Activated CD8-positive, alpha-beta memory T cell treated with anti-CD3 and anti-CD28 coated beads for 1 hour (primary cell): ENCODE results near the gene TNRC6B.
"Not testable (repeated sequence)": the region's sequence is repeated elsewhere in the genome, so short reads cannot be mapped to it uniquely, and the experiment has no call there.

ENCODE experiments used
- DNase-seq, 2 donors: peaks; one replicate each; pipeline ENCODE4 v3.0.0-alpha.2; 2020; ENCODE audit warnings: low read depth in 1 of 2; ENCODE audit errors: extremely low read depth in 1 of 2

TNRC6B gene, protein sequence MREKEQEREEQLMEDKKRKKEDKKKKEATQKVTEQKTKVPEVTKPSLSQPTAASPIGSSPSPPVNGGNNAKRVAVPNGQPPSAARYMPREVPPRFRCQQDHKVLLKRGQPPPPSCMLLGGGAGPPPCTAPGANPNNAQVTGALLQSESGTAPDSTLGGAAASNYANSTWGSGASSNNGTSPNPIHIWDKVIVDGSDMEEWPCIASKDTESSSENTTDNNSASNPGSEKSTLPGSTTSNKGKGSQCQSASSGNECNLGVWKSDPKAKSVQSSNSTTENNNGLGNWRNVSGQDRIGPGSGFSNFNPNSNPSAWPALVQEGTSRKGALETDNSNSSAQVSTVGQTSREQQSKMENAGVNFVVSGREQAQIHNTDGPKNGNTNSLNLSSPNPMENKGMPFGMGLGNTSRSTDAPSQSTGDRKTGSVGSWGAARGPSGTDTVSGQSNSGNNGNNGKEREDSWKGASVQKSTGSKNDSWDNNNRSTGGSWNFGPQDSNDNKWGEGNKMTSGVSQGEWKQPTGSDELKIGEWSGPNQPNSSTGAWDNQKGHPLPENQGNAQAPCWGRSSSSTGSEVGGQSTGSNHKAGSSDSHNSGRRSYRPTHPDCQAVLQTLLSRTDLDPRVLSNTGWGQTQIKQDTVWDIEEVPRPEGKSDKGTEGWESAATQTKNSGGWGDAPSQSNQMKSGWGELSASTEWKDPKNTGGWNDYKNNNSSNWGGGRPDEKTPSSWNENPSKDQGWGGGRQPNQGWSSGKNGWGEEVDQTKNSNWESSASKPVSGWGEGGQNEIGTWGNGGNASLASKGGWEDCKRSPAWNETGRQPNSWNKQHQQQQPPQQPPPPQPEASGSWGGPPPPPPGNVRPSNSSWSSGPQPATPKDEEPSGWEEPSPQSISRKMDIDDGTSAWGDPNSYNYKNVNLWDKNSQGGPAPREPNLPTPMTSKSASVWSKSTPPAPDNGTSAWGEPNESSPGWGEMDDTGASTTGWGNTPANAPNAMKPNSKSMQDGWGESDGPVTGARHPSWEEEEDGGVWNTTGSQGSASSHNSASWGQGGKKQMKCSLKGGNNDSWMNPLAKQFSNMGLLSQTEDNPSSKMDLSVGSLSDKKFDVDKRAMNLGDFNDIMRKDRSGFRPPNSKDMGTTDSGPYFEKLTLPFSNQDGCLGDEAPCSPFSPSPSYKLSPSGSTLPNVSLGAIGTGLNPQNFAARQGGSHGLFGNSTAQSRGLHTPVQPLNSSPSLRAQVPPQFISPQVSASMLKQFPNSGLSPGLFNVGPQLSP (N-terminal part only)

DNA sequence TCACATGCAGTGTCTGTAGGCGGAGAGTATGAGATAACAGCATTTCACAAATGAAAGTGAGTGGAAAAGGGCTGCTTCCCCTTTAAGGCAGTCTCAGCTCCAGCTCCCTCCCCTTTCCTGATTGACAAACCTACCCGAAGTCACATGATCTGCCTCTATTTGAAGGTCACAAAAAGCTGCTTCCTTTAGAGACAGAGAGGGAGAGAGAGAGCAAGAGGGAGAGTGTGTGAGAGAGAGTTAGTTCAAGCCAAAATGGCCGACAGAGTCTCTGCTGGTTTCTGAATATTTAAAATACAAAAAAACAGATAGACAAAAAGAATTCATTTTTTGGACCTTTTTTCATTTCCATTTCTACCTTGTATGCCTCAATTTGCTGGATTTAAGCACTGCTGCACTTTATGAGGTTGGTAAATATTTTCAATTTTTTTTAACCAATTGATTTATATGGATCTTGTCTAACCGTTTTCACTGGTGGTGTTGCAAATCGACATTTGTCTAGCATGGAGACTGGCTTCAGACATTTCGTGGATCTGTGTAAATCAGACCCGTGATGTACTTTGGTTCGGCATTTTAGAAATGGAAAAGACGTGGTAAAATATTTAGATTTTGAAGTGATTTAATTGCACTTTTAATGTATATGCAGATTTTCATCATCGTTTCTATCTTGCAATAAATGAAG is at the start of gene TNRC6B:
TSS of gene TNRC6B (plus strand) at position 188 of the 679 bp plus-strand sequence. CDS start at position 399, 211 bp downstream.
- DNase-seq = peak; percentile 34 to 37

DNA sequence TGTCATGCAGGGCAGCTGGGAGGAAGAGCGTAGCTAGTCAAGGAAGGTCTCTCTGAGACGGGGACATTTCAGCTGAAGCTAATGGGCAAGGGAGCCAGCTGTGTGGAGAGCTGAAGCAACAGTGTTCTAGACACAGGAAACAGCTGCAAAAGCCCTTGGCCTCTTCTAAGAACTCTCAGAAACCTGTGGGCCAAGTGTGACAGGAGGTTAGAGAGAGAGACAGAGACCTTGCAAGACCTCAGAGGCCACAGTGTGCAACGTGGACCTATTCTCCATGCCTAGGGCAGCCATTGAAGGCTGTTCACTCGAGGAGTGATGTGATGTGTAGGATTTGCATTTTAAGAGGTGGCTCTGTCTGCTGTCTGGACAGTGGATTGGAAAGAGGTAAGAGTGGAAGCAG is 48.7 kb upstream of the TNRC6B start:
- DNase-seq = no peak

DNA sequence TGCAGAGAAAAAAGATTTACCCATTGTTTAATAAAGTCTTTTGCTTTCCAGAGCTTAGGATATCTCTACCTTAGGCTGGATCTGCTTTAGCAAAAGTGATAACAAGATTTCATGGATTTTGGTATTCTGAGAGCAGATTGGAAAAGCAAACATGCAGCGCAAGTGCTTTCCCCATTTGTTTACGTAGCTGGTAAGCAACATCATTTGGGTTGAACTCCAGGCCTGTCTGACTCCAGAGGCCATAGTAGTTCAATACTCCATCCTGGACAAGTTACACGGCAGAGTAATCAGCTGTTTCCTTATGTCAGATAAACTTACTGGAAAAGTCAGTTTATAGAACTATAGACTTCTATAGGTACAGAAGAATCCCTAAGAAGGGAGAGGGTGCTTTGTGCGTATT is 40.6 kb upstream of the TNRC6B start:
- DNase-seq = no peak

DNA sequence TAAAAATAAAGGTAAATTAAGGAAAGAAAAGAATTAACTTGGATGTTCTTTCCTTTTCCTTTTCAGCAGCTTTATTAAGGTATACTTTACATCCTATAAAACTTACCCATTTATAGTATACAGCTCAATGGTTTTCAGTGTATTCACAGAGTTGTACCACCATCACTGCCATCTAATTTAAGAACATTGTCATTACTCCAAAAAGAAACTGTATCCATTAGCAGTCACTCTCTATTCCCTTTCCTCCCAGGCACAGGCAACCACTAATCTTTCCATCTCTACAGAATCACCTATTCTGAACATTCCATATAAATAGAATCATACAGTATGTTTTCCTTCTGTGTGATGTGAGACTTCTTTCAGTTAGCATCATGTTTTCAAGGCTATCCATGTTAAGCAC is 38.9 kb upstream of the TNRC6B start:
- DNase-seq = no peak

DNA sequence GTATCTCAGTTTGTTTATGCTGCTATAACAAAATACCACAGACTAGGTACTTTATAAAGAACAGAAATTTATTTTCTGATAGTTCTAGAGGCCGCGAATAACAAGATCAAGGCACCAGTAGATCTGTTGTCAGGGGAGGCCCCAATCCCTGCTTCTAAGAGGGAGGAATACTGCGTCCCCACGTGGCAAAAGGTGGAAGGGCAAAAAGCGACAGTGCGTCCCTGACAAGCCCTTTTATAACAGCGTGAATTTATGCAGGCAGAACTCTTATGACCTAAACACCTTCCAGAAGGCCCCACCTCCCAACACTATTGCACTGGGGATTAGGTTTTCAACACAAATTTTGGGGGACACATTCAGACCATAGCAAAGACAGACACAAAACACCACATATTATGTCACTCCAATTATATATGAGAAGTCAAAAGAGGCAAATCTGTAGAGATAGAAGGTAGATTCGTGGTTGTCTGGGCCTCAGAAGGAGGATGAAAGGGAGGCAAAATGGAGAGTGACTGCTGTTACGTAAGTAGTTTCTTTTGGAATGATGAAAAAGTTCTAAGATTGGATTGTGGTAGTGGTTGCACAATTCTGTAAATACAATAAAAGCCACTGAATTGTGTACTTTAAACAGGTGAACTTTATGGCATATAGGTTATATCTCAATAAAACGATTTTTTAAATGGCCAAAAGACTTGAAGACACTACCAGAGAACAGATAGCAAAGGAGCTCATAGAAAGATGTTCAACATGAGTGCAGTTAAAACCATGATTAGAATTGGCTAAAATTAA is 30.1 kb upstream of the TNRC6B start:
- DNase-seq = no peak

DNA sequence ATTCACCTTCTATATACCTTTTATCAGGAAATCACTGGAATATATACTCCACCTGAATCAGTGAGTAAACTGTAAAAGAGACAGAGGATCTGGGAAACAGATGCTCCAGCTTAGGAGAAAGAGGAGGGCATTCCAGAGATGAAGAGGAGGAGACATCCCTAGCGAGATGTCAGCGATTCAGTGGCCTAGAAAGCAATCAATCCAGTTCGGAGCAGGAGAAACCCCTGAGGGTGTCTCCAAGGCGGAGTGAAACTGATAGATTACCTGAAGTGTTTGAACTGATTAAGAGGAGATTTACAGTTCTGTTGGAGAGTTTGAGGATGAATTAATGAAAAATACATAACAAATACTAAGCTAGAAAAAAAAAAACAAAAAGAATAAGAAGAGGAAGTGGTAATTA is 24.5 kb upstream of the TNRC6B start:
- DNase-seq = no peak

DNA sequence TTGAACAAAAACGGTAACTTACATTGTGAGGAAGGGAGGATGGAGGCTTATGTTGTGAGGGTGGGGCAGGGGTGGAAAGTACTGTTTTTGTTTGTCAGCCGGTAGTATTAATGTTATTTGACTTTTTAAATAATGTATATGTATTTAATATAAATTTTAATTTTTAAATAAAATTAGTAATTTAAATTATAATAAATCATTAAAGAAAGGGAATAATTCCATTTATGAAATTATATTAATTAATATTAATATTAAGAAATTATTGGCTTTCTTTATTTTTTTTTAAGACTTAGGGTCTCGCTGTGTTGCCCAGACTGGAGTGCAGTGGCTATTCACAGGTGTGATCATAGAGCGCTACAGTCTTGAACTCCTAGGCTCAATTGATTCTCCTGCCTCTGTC is 24.0 kb upstream of the TNRC6B start:
- DNase-seq = no peak

DNA sequence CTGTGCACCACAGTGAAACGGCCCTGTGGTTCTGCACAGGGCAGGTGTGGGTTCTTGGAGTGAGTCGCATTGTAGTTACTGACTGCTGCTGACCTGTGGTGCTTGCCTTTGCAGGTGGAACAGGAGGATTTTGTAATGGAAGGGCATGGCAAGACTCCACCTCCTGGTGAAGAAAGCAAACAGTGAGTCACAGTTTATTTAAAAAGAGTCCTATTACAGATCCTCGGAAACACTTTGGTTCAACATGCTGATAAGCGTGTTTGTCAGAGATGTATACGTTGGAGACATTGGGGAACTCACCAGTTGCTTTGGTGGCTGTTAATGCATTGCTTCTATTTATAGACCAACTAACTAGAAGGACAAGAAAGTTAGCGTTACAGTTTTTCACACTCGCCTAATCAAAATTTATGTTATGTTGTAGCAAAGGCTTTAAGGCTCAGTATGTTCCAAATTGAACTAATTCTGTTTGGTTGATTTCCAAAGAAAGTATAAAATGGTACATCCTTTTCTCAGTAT is 21.7 kb upstream of the TNRC6B start:
- DNase-seq = no peak

DNA sequence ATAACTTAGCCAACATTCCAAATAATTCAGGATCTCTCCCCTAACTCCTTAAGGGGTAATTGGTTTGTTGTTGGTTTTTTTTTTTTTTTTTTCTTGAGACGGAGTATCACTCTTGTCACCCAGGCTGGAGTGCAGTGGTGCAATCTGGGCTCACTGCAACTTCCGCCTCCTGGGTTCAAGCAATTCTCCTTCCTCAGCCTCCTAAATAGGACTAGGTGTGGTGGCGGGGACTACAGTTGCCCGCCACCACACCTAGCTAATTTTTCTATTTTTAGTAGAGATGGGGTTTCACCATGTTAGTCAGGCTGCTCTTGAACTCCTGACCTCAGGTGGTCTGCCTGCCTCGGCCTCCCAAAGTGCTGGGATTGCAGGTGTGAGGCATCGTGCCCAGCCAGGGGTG is 21.0 kb upstream of the TNRC6B start:
- not testable (repeated sequence) for DNase-seq

DNA sequence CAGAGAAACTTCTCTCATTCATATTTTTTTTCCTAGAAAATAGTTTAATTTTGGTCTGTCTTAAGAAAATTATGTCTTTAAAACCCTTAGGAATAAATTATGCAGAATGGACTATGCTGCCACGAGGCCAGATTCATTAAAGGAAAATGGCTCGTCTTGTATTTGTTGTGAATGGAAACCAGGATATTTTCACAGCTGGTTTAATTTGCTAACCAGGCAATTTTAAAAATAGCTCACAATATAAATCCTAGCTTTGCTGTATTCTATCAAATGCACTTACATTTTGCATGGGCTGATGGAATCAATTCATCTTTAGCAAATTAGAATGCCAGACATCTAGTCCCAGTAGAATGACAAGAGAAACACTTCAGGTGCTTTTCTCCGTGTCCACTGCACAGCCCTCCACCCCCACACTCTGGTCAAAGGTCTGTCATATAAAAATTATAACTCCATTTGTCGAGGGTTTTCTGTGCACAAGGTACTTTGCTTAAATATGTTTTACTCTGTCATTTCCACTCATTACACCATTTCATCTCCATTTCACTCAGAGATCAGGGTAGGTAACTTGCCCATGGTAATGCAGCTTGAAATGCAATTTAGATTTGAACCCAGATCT is 20.3 kb upstream of the TNRC6B start:
- DNase-seq = no peak

DNA sequence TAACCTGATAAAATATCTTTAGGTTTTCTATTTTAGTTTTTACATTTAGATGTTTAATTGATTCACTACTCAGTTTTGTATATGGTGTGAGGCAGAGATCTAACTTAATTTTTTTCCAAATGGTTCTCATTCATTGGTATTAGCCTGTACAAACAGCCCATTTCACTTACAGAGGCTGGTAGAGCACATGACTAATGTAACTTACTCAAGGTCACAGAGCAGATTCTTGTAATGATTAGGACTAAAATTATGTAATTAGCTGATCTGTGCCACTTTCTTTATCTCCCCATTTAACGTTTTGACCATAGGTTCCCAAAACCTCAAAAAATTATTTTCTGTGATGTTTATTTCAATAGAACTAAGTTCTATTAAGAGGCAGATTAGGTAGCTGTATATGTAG is 16.5 kb upstream of the TNRC6B start:
- DNase-seq = no peak

DNA sequence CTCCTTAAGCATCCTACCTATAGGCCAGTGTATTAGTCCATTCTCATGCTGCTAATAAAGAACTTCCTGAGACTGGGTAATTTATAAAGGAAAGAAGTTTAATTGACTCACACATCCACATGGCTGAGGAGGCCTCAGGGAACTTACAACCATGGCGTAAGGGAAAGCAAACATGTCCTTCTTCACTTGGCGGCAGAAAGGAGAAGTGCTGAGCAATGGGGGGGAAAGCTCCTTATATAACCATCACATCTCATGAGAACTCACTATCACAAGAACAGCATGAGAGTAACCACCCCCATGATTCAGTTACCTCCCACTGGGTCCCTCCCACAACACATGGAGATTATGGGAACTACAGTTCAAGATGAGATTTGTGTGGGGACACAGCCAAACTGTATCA is 12.2 kb upstream of the TNRC6B start:
- not testable (repeated sequence) for DNase-seq

DNA sequence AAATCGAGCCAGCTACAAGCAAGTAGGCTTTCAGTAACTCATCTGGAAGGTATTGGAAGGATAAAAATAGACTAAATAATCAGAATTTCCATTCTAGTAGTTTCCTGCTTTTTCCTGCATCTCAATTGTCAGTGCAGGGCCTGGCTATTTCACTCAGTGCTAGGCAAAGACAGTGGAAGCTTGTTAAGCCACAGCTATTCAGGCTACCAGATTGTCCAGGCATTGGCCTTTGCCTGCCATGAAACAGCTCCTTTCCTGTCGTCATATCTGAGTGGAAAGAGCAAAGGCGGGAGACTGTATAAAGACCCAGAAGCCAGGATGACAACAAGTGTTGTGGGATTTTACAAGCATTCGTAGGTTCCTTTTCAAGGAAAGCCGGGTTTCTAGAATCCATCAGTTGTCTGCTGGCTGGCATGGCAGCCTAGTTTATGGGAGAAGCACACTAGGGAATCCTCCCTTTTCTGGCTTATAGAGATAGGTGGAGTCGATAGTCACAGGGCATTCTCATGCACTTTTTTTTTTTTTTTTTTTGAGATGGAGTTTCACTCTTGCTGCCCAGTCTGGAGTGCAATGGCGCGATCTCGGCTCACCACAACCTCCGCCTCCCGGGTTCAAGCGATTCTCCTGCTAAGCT is 2.0 kb upstream of the TNRC6B start:
- no peak for DNase-seq

DNA sequence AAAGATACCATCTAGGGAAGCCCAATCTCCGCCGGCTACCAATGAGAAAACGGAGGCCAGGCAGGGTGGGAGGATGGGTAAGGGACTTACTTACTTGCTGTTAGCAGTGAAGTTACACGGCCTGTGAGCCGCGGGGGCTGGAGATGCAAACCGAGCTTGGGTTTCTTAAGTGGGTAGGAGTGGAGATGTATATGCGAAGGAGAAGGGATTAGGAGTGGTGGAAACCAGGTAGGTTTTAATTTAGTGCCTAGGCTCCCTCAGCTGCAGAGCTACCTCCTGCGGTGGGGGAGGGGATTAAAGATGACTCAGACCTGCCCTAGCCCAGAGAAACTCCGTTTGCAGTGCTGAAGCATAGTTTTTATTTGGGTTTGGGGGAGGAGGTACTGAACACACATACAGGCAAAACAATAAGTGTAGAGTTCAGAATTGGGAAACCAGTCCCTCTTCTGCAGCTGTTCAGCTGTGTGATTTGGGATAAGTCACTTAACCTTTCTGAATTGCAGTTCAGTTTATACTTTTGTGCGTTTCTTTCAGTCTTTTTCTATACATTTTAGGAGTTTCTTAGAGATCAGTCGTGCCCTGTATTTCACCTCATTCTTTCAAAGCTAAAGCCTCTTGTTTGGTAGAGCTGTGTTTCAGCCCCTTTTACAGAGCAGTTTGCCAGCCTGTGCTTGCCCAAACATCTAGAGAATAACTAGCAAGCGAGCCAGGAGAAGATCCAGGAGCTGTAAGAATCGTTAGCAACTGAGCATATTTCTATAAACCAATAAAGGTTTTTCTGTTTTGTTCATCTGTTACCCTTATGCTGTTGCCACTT is 596 bp upstream of the TNRC6B start:
- peak; percentile 51 for DNase-seq

DNA sequence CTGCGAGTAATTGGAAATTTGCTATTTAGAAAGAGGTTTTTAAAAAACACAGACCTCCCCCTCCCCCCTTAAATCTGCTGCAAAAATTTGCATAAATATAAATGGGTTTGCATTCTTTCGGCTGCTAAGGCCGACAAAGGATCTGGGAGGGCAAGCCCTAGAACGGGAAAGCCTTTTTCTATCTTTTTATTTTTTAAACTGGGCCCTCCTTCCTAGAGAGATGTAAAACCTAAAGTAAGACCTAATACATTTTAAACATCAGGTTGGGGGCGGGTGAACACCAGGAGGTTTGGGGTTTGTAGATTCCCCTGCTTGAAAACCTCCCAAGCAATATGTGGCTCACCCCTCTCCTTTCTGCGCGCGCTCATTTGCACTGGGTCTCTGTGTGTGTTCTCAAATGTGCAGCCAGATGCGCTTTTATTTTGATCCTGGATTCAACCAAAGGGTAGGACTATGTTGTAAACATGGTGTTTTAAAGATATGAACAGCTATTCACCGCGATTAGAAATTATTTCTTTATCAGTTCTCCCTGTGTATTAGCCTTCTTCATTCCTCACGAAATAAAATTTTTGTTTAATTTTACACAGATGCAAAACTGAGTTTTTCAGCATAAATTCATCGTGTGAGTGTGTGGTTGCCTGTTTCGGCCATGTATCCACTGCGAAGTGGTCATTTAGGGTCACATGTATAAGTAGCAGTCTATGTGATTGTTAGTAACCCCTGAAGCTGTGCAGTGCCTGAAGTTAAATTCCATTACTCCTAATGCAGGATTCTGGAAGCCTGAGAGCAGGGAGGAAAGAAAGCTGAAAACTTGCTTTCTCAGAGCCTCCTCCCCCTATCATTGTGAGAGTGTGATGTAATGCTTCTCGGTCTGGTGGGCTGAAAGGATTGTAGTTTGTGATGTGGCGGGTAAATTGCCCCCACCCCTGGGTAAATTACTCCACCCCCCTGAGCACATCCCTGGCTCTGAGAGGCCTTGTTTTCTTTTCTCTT is 988 bp downstream of the TNRC6B start:
- no peak for DNase-seq

DNA sequence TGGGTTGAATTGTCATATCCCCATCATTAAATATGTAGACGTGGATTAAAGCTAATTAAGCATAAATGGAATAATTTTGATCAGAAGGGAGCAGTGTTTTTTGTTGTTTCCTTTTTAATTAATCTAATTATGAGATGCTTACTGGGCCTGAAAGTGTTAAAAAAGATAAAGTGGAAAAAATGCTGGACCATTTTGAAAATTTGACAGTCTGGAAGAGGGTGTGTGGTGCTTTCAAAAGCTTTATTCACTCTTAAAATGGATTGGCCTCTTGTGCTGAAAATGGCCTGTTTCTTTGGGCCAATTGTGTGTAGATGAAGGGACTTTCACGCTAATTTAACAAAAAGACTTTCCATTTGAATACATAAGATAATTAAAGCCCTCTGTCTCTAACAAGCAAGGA is 1.8 kb downstream of the TNRC6B start:
- no peak for DNase-seq

DNA sequence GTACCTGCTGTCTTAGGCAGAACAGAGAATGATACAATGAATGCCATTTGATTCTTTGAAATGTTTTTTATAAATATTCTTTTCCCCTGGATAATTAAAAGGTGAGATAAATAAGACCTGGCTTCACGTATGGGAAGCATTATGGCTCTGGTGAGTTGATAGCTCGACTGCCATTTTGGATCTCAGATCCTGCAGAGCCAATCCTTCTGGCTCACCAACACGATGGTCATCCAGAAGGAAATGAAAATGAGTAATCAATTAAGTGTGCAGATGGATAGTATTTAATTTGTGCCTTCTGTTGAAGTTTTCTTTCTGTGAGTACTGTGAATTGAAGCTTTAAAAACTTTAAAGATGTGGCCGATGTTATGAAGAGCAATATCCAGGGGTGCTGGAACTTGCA is 2.7 kb downstream of the TNRC6B start:
- DNase-seq = no peak
